ENCODE data around the gene ZNF358. TPM values are rescaled to one million over a fixed set of nuclear protein-coding genes. Genes with fewer than 3 reads are reported as not detected.

Gene ZNF358
- total RNA-seq, 1 experiment from 2014 or later: not detected

DNA sequence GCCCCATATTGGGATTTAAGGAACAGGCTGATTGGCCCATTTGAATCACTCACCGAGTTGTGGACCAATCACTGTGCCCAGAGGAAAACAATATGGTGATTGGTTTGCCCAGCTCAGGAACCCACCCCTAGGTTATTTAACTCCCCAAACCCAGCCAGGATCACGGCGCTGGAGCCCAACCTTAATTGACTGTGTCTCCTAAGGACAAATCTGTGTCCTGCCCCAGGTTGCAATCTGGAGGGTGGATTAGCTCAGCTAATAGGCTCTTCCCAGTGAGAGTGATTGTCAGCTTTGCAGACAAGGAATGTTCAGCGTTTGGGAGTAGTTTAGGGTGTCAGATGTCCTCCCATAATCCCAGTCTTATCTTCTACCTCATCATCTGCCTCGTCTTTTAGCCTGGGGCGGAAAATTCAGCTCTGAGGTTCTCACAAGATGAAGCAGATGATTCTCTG, 3.5 kb upstream of the ZNF358 start:
- Histone ChIP-seq H3K27me3 (ENCODE audit: low read length) (no peaks in the 10 kb centered on the region), H3K9me3 (ENCODE audit: low read length) (no peaks in the 10 kb centered on the region), H3K4me2 (ENCODE audit: low read depth, low read length, poor library complexity, severe bottlenecking) (no peak overlapping the region), H3K27ac (ENCODE audit: low read length) (no peak overlapping the region), H3K9ac (ENCODE audit: low read length) (no peak overlapping the region), H3K36me3 (ENCODE audit: insufficient read depth, low read length) (no peaks in the 10 kb centered on the region), H3K79me2 (ENCODE audit: low read length) (no peaks in the 10 kb centered on the region), H3K9me2 (replicated peaks; ENCODE audit: insufficient read depth, low read length) (no peaks in the 10 kb centered on the region), H4K20me1 (ENCODE audit: insufficient read depth, low read depth, low read length) (no peaks in the 10 kb centered on the region), H3K4me1 (ENCODE audit: low read length) (no peaks in the 10 kb centered on the region), H3K4me3 (ENCODE audit: low read length) (no peak overlapping the region), H2AFZ (ENCODE audit: low read length) (no peak overlapping the region)
- DNase-seq: no peak

DNA sequence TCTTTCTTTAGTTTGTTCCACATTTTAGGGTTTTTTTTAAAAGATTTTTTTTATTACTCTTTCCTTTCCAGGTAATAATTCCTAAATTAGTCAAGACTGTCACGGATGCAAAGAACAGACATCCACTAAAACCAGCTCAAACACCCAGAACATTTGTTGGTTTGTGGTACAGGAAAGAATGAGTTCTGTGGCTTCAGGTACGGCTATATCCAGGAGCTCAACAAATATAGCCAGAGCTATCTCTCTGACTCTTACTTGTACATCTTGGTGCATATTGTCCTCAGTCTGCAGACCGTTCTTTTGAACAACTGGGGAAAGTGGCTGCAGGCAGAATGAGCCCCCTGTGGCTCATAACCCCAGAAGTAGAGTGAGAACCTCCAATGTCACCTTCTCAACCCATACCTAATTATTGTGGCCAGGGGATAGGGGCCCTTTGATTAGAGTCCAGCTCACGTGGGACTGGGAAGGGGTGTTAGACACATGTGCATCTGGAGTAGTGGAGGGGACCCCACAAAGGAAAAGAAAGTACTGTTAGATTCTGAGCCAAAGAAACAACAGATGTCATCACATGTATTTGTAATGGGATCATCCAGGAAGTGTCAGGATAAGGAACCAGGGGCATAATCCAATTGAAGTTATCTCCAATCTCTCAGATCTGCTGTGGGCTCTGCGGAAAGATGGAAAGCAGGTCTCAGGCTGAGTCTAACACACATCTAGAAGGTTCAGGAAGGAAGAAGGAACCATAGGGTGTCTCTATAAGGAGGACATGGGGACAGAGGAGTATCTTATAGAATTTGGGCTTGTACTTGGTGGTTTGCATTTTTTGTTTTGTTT, 1.9 kb upstream of the ZNF358 start:
- Histone ChIP-seq H3K4me1 (ENCODE audit: low read length) (no peaks in the 10 kb centered on the region), H3K79me2 (ENCODE audit: low read length) (no peaks in the 10 kb centered on the region), H3K9me3 (ENCODE audit: low read length) (no peaks in the 10 kb centered on the region), H3K36me3 (ENCODE audit: insufficient read depth, low read length) (no peaks in the 10 kb centered on the region), H3K4me2 (ENCODE audit: low read depth, low read length, poor library complexity, severe bottlenecking) (no peak overlapping the region), H2AFZ (ENCODE audit: low read length) (no peak overlapping the region), H3K27ac (ENCODE audit: low read length) (no peak overlapping the region), H3K9ac (ENCODE audit: low read length) (no peak overlapping the region), H3K9me2 (replicated peaks; ENCODE audit: insufficient read depth, low read length) (no peaks in the 10 kb centered on the region), H4K20me1 (ENCODE audit: insufficient read depth, low read depth, low read length) (no peaks in the 10 kb centered on the region), H3K27me3 (ENCODE audit: low read length) (no peaks in the 10 kb centered on the region), H3K4me3 (ENCODE audit: low read length) (no peak overlapping the region)
- DNase-seq: no peak

DNA sequence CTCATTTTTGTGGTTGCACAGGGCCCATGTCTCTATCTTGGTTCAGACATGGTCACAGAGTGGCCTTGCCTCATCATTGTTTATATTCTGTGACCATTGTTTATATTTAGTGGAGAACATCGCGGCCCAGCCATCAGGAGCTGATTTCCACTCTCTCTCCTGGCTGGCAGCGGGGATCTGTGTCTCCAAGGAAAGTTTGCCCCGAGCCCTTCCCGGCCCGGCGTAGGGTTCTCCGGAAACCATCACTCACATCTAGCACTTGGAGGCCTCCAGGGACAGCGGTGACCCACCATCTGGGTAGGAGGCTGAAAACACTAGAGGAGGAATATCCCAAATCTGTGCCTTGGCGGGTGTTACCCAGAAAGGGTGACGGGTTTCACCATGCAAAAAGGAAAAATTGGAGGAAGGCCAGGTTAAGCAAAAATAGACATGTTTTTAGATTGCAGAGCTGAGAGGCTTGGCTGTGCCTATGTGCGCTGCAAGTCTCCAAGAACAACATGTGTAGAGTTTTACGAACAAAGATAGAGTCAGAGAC, 726 bp upstream of the ZNF358 start:
- Histone ChIP-seq H3K4me2 (ENCODE audit: low read depth, low read length, poor library complexity, severe bottlenecking) (no peak overlapping the region), H3K27ac (ENCODE audit: low read length) (no peak overlapping the region), H3K9me3 (ENCODE audit: low read length) (no peaks in the 10 kb centered on the region), H4K20me1 (ENCODE audit: insufficient read depth, low read depth, low read length) (no peaks in the 10 kb centered on the region), H3K4me1 (ENCODE audit: low read length) (no peaks in the 10 kb centered on the region), H3K9me2 (replicated peaks; ENCODE audit: insufficient read depth, low read length) (no peaks in the 10 kb centered on the region), H3K4me3 (ENCODE audit: low read length) (no peak overlapping the region), H3K27me3 (ENCODE audit: low read length) (no peaks in the 10 kb centered on the region), H3K79me2 (ENCODE audit: low read length) (no peaks in the 10 kb centered on the region), H2AFZ (ENCODE audit: low read length) (no peak overlapping the region), H3K36me3 (ENCODE audit: insufficient read depth, low read length) (no peaks in the 10 kb centered on the region), H3K9ac (ENCODE audit: low read length) (no peak overlapping the region)
- DNase-seq: no peak

DNA sequence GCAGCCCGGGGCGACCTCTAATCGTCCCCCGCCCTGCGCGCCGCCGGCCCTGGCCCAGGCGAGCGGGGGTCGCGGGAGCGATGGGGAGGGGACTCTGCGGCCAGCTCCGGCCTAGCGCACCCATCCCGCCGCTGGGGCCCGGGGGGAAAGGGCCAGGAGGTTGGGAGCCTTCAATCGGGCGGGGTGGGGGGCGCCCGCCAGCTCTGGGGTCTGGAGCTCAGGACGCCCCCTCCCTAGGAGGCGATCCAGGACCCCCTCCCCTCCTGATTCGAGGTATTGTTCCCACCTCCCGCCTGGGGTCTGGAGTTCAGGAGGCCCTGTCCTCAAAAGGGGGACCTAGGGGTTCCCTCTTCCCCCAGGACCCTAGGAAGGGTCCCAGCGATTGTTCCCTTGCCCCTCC, 430 bp downstream of the ZNF358 start:
- no peak overlapping the region for H3K4me3 ChIP-seq (ENCODE audit: low read length)
- H2AFZ ChIP-seq (ENCODE audit: low read length): no peak overlapping the region
- no peak overlapping the region for H3K4me2 ChIP-seq (ENCODE audit: low read depth, low read length, poor library complexity, severe bottlenecking)

DNA sequence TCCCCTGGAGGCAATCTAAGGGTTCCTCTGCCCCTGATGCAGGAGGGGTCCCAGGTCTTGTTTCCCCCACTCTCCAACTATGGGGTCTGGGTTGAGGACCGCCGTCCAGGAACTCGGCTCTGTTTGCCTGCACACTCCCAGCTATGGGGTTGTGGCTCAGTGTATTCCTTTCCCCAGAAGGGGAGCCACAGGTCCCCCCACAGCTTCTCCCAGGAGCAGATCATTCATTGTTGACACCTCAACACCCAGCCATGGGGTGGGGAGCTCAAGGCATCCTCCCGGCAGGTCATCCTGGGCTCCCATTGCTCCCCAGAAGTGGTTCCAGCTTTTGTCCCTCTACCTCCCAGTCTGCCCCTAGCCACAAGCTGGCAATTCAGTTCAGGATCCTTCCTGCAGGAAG, 975 bp downstream of the ZNF358 start:
- no peak overlapping the region for H3K9ac ChIP-seq (ENCODE audit: low read length)
- no peak for DNase-seq

More for the DNA sequence above, 430 bp downstream of the ZNF358 start:
- no peaks in the 10 kb centered on the region for H3K4me1 ChIP-seq (ENCODE audit: low read length)
- H3K9ac ChIP-seq (ENCODE audit: low read length): no peak overlapping the region
- no peaks in the 10 kb centered on the region for H4K20me1 ChIP-seq (ENCODE audit: insufficient read depth, low read depth, low read length)
- no peaks in the 10 kb centered on the region for H3K9me2 ChIP-seq (replicated peaks; ENCODE audit: insufficient read depth, low read length)
- no peak overlapping the region for H3K27ac ChIP-seq (ENCODE audit: low read length)
- H3K9me3 ChIP-seq (ENCODE audit: low read length): no peaks in the 10 kb centered on the region
- no peaks in the 10 kb centered on the region for H3K36me3 ChIP-seq (ENCODE audit: insufficient read depth, low read length)
- H3K79me2 ChIP-seq (ENCODE audit: low read length): no peaks in the 10 kb centered on the region
- no peaks in the 10 kb centered on the region for H3K27me3 ChIP-seq (ENCODE audit: low read length)
- no peak for DNase-seq

DNA sequence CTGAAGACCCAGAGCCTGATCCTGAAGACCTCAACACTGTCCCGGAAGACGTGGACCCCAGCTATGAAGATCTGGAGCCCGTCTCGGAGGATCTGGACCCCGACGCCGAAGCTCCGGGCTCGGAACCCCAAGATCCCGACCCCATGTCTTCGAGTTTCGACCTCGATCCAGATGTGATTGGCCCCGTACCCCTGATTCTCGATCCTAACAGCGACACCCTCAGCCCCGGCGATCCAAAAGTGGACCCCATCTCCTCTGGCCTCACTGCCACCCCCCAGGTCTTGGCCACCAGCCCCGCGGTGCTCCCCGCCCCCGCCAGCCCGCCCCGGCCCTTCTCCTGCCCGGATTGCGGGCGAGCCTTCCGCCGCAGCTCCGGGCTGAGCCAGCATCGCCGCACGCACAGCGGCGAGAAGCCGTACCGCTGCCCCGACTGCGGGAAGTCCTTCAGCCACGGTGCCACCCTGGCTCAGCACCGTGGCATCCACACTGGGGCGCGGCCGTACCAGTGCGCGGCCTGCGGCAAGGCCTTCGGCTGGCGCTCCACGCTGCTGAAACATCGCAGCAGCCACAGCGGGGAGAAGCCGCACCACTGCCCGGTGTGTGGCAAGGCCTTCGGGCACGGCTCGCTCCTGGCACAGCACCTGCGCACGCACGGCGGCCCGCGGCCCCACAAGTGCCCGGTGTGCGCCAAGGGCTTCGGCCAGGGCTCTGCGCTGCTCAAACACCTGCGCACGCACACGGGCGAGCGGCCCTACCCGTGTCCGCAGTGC, 3.6 kb downstream of the ZNF358 start:
- Histone ChIP-seq H3K4me2 (ENCODE audit: low read depth, low read length, poor library complexity, severe bottlenecking) (no peak overlapping the region), H4K20me1 (ENCODE audit: insufficient read depth, low read depth, low read length) (no peaks in the 10 kb centered on the region), H3K27me3 (ENCODE audit: low read length) (no peaks in the 10 kb centered on the region), H3K9me2 (replicated peaks; ENCODE audit: insufficient read depth, low read length) (no peaks in the 10 kb centered on the region), H3K36me3 (ENCODE audit: insufficient read depth, low read length) (no peaks in the 10 kb centered on the region), H3K4me3 (ENCODE audit: low read length) (no peak overlapping the region), H3K79me2 (ENCODE audit: low read length) (no peaks in the 10 kb centered on the region), H2AFZ (ENCODE audit: low read length) (no peak overlapping the region), H3K9ac (ENCODE audit: low read length) (no peak overlapping the region), H3K27ac (ENCODE audit: low read length) (no peak overlapping the region), H3K4me1 (ENCODE audit: low read length) (peaks cover 17% of the 10 kb centered on the region), H3K9me3 (ENCODE audit: low read length) (no peaks in the 10 kb centered on the region)
- no peak for DNase-seq

More for the DNA sequence above, 975 bp downstream of the ZNF358 start:
- Histone ChIP-seq H3K27ac (ENCODE audit: low read length) (no peak overlapping the region), H3K36me3 (ENCODE audit: insufficient read depth, low read length) (no peaks in the 10 kb centered on the region), H4K20me1 (ENCODE audit: insufficient read depth, low read depth, low read length) (no peaks in the 10 kb centered on the region), H3K9me2 (replicated peaks; ENCODE audit: insufficient read depth, low read length) (no peaks in the 10 kb centered on the region), H3K9me3 (ENCODE audit: low read length) (no peaks in the 10 kb centered on the region), H2AFZ (ENCODE audit: low read length) (no peak overlapping the region), H3K27me3 (ENCODE audit: low read length) (no peaks in the 10 kb centered on the region), H3K4me3 (ENCODE audit: low read length) (no peak overlapping the region), H3K4me1 (ENCODE audit: low read length) (peaks cover 2% of the 10 kb centered on the region), H3K4me2 (ENCODE audit: low read depth, low read length, poor library complexity, severe bottlenecking) (no peak overlapping the region), H3K79me2 (ENCODE audit: low read length) (no peaks in the 10 kb centered on the region)

DNA sequence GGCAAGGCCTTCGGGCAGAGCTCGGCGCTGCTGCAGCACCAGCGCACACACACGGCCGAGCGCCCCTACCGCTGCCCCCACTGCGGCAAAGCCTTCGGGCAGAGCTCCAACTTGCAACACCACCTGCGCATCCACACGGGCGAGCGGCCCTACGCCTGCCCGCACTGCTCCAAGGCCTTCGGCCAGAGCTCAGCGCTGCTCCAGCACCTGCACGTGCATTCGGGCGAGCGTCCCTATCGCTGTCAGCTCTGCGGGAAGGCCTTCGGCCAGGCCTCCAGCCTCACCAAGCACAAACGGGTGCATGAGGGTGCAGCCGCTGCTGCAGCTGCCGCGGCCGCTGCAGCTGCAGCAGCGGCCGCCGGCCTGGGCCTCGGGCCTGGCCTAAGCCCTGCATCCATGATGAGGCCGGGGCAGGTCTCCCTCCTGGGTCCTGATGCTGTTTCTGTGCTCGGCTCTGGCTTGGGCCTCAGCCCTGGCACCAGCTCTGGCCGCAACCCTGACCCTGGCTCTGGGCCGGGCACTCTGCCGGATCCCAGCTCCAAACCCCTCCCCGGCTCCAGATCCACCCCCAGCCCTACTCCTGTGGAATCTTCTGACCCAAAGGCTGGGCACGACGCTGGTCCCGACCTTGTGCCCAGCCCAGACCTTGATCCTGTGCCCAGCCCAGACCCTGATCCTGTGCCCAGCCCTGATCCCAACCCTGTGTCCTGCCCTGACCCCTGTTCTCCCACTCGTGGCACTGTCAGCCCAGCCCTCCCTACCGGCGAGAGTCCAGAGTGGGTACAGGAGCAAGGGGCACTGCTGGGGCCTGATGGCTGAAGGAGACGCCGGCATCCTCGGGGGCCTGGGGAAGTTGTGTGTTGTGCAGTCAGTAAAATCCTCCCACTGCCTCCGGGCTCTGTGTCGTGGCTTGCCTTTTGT, 4.5 kb downstream of the ZNF358 start:
- Histone ChIP-seq H3K79me2 (ENCODE audit: low read length) (no peaks in the 10 kb centered on the region), H3K9me3 (ENCODE audit: low read length) (no peaks in the 10 kb centered on the region), H3K27ac (ENCODE audit: low read length) (no peak overlapping the region), H3K36me3 (ENCODE audit: insufficient read depth, low read length) (no peaks in the 10 kb centered on the region), H2AFZ (ENCODE audit: low read length) (no peak overlapping the region), H3K27me3 (ENCODE audit: low read length) (no peaks in the 10 kb centered on the region), H3K4me1 (ENCODE audit: low read length) (peaks cover 17% of the 10 kb centered on the region), H3K9me2 (replicated peaks; ENCODE audit: insufficient read depth, low read length) (no peaks in the 10 kb centered on the region), H3K4me2 (ENCODE audit: low read depth, low read length, poor library complexity, severe bottlenecking) (no peak overlapping the region), H4K20me1 (ENCODE audit: insufficient read depth, low read depth, low read length) (no peaks in the 10 kb centered on the region), H3K9ac (ENCODE audit: low read length) (no peak overlapping the region), H3K4me3 (ENCODE audit: low read length) (no peak overlapping the region)
- DNase-seq: no peak

All from Karpas-422 (cell line).